GM23248 (cell line): ENCODE results near the gene TMC1. TPM values are rescaled to one million over a fixed set of nuclear protein-coding genes. Genes with fewer than 3 reads are reported as not detected.

Source experiments
- DNase-seq: peaks from one replicate; pipeline ENCODE4 v3.0.0-alpha.2; 2015
- H2AFZ ChIP-seq: fragments of 200-600 bp; sonication (generic); 2 replicates; pipeline ENCODE4 v1.6.1; 2016; ENCODE audit warnings: antibody characterized with exemption
- H3F3A ChIP-seq: fragments of 200-600 bp; sonication (generic); 2 replicates; pipeline ENCODE4 v1.6.1; 2016; ENCODE audit warnings: mild to moderate bottlenecking, antibody characterized with exemption, mixed run types; ENCODE audit not compliant: insufficient read depth
- H3K27ac ChIP-seq: fragments of 200-600 bp; sonication (generic); 2 replicates; pipeline ENCODE4 v1.5.1; 2016; ENCODE audit warnings: mild to moderate bottlenecking
- H3K27me3 ChIP-seq: fragments of 200-600 bp; sonication (generic); replicated peaks from 2 replicates; pipeline ENCODE4 v1.6.1; 2016; ENCODE audit warnings: mild to moderate bottlenecking; ENCODE audit not compliant: insufficient read depth
- H3K36me3 ChIP-seq: fragments of 200-600 bp; sonication (generic); 2 replicates; pipeline ENCODE4 v1.6.1; 2016; ENCODE audit warnings: low read depth, mild to moderate bottlenecking
- H3K4me1 ChIP-seq: fragments of 200-600 bp; sonication (generic); 2 replicates; pipeline ENCODE4 v1.6.1; 2016; ENCODE audit warnings: mild to moderate bottlenecking; ENCODE audit not compliant: insufficient read depth
- H3K4me2 ChIP-seq: fragments of 200-600 bp; sonication (generic); one replicate; pipeline ENCODE4 v1.6.1; 2016; ENCODE audit warnings: mild to moderate bottlenecking; ENCODE audit not compliant: unreplicated experiment
- H3K4me3 ChIP-seq: fragments of 200-600 bp; sonication (generic); 2 replicates; pipeline ENCODE4 v1.5.1; 2016; ENCODE audit warnings: mild to moderate bottlenecking
- H3K79me2 ChIP-seq: fragments of 200-600 bp; sonication (generic); 2 replicates; pipeline ENCODE4 v1.6.1; 2016; ENCODE audit warnings: mild to moderate bottlenecking; ENCODE audit not compliant: insufficient read depth
- H3K9ac ChIP-seq: fragments of 200-600 bp; sonication (generic); 2 replicates; pipeline ENCODE4 v1.6.1; 2016; ENCODE audit warnings: mild to moderate bottlenecking
- H3K9me2 ChIP-seq: fragments of 200-600 bp; sonication (generic); 2 replicates; pipeline ENCODE4 v1.6.1; 2016; ENCODE audit warnings: mixed run types, mild to moderate bottlenecking, moderate library complexity; ENCODE audit not compliant: insufficient read depth
- H3K9me3 ChIP-seq: fragments of 200-600 bp; sonication (generic); one replicate; pipeline ENCODE4 v1.6.1; 2017; ENCODE audit warnings: low read depth
- H4K20me1 ChIP-seq: fragments of 200-600 bp; sonication (generic); 2 replicates; pipeline ENCODE4 v1.6.0; 2016; ENCODE audit not compliant: insufficient read depth
- EZH2 ChIP-seq: fragments of 200-600 bp; sonication (generic); IDR thresholded peaks from 2 replicates; pipeline ENCODE4 v1.6.1; 2018; ENCODE audit warnings: antibody characterized with exemption, mild to moderate bottlenecking; ENCODE audit not compliant: insufficient read depth, poor library complexity, severe bottlenecking
- EZH2phosphoT487 ChIP-seq: fragments of 200-600 bp; sonication (generic); IDR thresholded peaks from 2 replicates; pipeline ENCODE4 v1.6.1; 2018; ENCODE audit warnings: antibody characterized with exemption, moderate library complexity, mild to moderate bottlenecking, low read depth; ENCODE audit not compliant: insufficient read depth
- WGBS, 2 experiments: methylation state at CpG; one replicate each; pipeline ENCODE4 v1.1.6; 2015 to 2017; ENCODE audit warnings: low lambda C conversion rate in 2 of 2, low coverage in 1 of 2; ENCODE audit errors: missing lambda C conversion rate in 2 of 2; 5-methylcytosine and 5-hydroxymethylcytosine counted together
- in situ Hi-C: fragments of 300-500 bp; cut with MboI; formaldehyde crosslinking; loops from 2 replicates; pipeline ENCODE4 v1.15.0; 2020
- polyA plus RNA-seq: library from polyadenylated mRNA; unstranded; fragments of >200 nt; fragmentation: Nextera tagmentation; extraction: Ambion mirVana; gene quantifications from 2 replicates; pipeline ENCODE4 v1.2.1, GENCODE V29; 2016
- total RNA-seq: library from RNA; depleted of rRNA; stranded (reverse); fragments of >200 nt; shearing (Covaris generic); gene quantifications from 2 replicates; pipeline ENCODE4 v1.2.3, GENCODE V29; 2014

The TMC1 gene
- total and polyA plus RNA-seq, 2 experiments from 2014 or later = 0.45 TPM; not detected in 1

GRCh38 chr9:72779614-72780013, 258.2 kb downstream of the TMC1 start:
- H3K79me2 ChIP-seq = no peaks in the 10 kb centered on the region
- TF ChIP-seq EZH2phosphoT487 = no peak
- no peak for TF ChIP-seq EZH2
- no peaks in the 10 kb centered on the region for H3K36me3 ChIP-seq
- H4K20me1 ChIP-seq = no peaks in the 10 kb centered on the region
- no peaks in the 10 kb centered on the region for H3K9me3 ChIP-seq
- no peaks in the 10 kb centered on the region; the same call in 1 of the 2 replicates for H3K27me3 ChIP-seq
- H3K27ac ChIP-seq = no peak overlapping the region
- H3K4me1 ChIP-seq = no peaks in the 10 kb centered on the region
- H3K9ac ChIP-seq = no peak overlapping the region
- no peaks in the 10 kb centered on the region; the same call in 1 of the 2 replicates for H3K9me2 ChIP-seq
- no peak for DNase-seq
- no peaks in the 10 kb centered on the region for H3F3A ChIP-seq
- in situ Hi-C loops = no loop called here
- no peak overlapping the region for H3K4me3 ChIP-seq
- no peak overlapping the region for H3K4me2 ChIP-seq
- no peak overlapping the region for H2AFZ ChIP-seq

DNA sequence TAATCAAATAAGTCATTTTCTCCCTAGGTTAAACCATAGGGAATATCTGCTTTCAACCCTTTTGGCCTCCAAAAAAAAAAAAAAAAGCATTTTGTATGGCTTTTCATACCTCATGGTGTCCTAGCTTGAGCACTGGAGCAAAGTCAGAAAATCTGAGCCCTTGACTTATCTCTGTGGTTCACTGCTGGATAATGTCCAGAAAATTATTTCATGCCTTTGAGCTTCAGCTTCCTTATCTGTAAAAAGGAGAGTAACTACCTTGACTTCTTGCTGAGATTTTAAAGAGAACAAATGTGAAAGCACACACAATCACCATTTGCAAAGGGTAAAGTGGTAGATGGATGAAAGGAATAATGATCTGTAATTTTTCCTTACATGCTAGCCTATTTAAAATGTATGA, 265.5 kb downstream of the TMC1 start:
- Histone ChIP-seq H2AFZ (no peak overlapping the region), H3K4me1 (no peaks in the 10 kb centered on the region), H3F3A (no peaks in the 10 kb centered on the region), H3K4me2 (no peak overlapping the region), H3K27ac (no peak overlapping the region), H3K79me2 (no peaks in the 10 kb centered on the region), H4K20me1 (no peaks in the 10 kb centered on the region), H3K9me3 (no peaks in the 10 kb centered on the region), H3K9me2 (no peaks in the 10 kb centered on the region; the same call in 1 of the 2 replicates), H3K9ac (no peak overlapping the region), H3K36me3 (no peaks in the 10 kb centered on the region), H3K4me3 (no peak overlapping the region), H3K27me3 (no peaks in the 10 kb centered on the region; the same call in 1 of the 2 replicates)
- no peak for DNase-seq
- in situ Hi-C loops = no loop called here
- TF ChIP-seq EZH2phosphoT487 (no peak), EZH2 (no peak)

DNA sequence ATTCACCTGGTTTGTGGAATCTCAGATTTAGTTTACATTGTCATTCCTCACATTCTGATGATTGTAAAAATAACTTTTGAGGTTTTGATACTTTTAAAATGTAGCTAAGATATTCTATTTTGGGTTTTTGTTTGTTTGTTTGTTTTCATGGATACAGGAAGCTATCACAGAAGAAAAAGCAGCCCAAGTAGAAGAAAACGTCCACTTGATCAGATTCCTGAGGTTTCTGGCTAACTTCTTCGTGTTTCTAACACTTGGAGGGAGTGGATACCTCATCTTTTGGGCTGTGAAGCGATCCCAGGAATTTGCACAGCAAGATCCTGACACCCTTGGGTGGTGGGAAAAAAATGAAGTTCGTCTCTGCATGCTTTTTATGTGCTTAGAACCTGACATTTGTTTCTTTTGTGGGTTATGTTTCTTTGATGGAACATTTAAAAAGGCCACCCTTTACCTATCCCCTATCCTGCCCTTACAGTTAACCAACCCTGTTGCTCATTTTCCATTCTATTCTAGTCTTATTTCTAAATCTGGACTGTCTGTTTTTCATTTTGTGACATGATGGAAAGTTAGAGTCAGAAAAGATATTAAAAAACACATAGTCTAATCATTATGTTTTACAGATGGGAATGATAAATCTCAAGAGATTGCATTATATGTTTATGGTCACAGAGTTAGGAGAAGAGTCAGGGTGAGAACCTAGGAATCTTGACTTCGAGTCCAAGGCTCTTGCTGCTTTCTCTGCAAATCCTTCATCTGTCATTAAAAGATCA, 267.7 kb downstream of the TMC1 start:
- no peak overlapping the region for H3K4me3 ChIP-seq
- no peaks in the 10 kb centered on the region for H3K4me1 ChIP-seq
- TF ChIP-seq EZH2 (no peak), EZH2phosphoT487 (no peak)
- no peaks in the 10 kb centered on the region for H3F3A ChIP-seq
- no peak overlapping the region for H3K4me2 ChIP-seq
- H3K79me2 ChIP-seq = no peaks in the 10 kb centered on the region
- WGBS, 2 experiments = 5 to 8% methylated on average over 5 of the region's 5 CpGs
- H3K9me2 ChIP-seq = no peaks in the 10 kb centered on the region
- no peaks in the 10 kb centered on the region for H3K9me3 ChIP-seq
- no peak overlapping the region for H3K27ac ChIP-seq
- in situ Hi-C loops = no loop called here
- no peaks in the 10 kb centered on the region; the same call in 1 of the 2 replicates for H3K27me3 ChIP-seq
- peak overlapping the region; percentile 44; the same call in 1 of the 2 replicates for H2AFZ ChIP-seq
- peak; percentile 17 for DNase-seq
- no peaks in the 10 kb centered on the region for H3K36me3 ChIP-seq
- no peaks in the 10 kb centered on the region for H4K20me1 ChIP-seq
- H3K9ac ChIP-seq = no peak overlapping the region

GRCh38 chr9:72789885-72790284, 268.5 kb downstream of the TMC1 start:
- H3K27me3 ChIP-seq = no peaks in the 10 kb centered on the region
- no peaks in the 10 kb centered on the region for H3K9me2 ChIP-seq
- TF ChIP-seq EZH2phosphoT487 (no peak), EZH2 (no peak)
- H3K27ac ChIP-seq = no peak overlapping the region
- 7% methylated on average over 3 of the region's 3 CpGs for WGBS, 2 experiments
- DNase-seq = no peak
- no peaks in the 10 kb centered on the region for H3F3A ChIP-seq
- H4K20me1 ChIP-seq = no peaks in the 10 kb centered on the region
- no peaks in the 10 kb centered on the region for H3K9me3 ChIP-seq
- H3K4me1 ChIP-seq = no peaks in the 10 kb centered on the region
- H2AFZ ChIP-seq = peak overlapping the region; percentile 44; the same call in 1 of the 2 replicates
- no peak overlapping the region for H3K4me2 ChIP-seq
- no peaks in the 10 kb centered on the region for H3K79me2 ChIP-seq
- H3K9ac ChIP-seq = no peak overlapping the region
- H3K4me3 ChIP-seq = no peak overlapping the region
- in situ Hi-C loops = no loop called here
- no peaks in the 10 kb centered on the region for H3K36me3 ChIP-seq
